ENCODE measurements around the gene PARL.

GRCh38 chr3:183812761-183813445, 71.8 kb downstream of the PARL start:
- no peak for TF ChIP-seq CTCF (IDR thresholded peaks at IDR 0.05)
- no peak for TF ChIP-seq EZH2 (IDR thresholded peaks at IDR 0.05)
- no peak for TF ChIP-seq EZH2phosphoT487 (IDR thresholded peaks at IDR 0.05)

All from neural progenitor cell (in vitro differentiated cells).